K562 (cell line): ENCODE measurements around the gene EEF2. TPM values are rescaled to one million over a fixed set of nuclear protein-coding genes. Genes with fewer than 3 reads are reported as not detected.

ENCODE experiments used
- DMBX1 ChIP-seq: fragments of 250-450 bp; sonication (Bioruptor Pico); IDR thresholded peaks from 2 replicates; pipeline ENCODE4 v1.8.0; 2022; ENCODE audit warnings: inconsistent platforms, mild to moderate bottlenecking, moderate library complexity, borderline replicate concordance
- KLF10 ChIP-seq: fragments of 250-450 bp; sonication (Bioruptor Pico); IDR thresholded peaks from 2 replicates; pipeline ENCODE4 v1.6.1; 2021; ENCODE audit warnings: matching md5 sums
- MAFF ChIP-seq: IDR thresholded peaks from 2 replicates; pipeline ENCODE4 v1.6.1; 2012; ENCODE audit warnings: low read length, improper control_type of control experiment
- NCOR1 ChIP-seq: fragments of 450-650 bp; IDR thresholded peaks from 2 replicates; pipeline ENCODE4 v1.6.1; 2016; ENCODE audit warnings: mild to moderate bottlenecking, moderate library complexity
- NFE2L1 ChIP-seq: fragments of 450-650 bp; IDR thresholded peaks from 2 replicates; pipeline ENCODE4 v1.6.1; 2016; ENCODE audit warnings: missing genetic modification characterization, low read depth, mild to moderate bottlenecking, missing compliant biosample characterization, moderate library complexity, borderline replicate concordance
- PATZ1 ChIP-seq: fragments of 250-450 bp; sonication (Bioruptor Pico); IDR thresholded peaks from 2 replicates; pipeline ENCODE4 v1.5.0; 2020; ENCODE audit warnings: mild to moderate bottlenecking, borderline replicate concordance
- SIN3A ChIP-seq, 2 experiments: fragments of 150-350 bp in 1 of 2; IDR thresholded peaks; 2 replicates each; pipeline ENCODE4 v1.6.1; 2011 to 2016; ENCODE audit warnings: borderline replicate concordance in 2 of 2, low read depth in 2 of 2, low read length in 2 of 2, mild to moderate bottlenecking in 2 of 2, moderate library complexity in 2 of 2; ENCODE audit not compliant: control insufficient read depth in 1 of 2
- TFAM ChIP-seq: fragments of 250-450 bp; sonication (Bioruptor Pico); conservative IDR thresholded peaks from 2 replicates; pipeline ENCODE4 v1.5.0; 2021; ENCODE audit warnings: mild to moderate bottlenecking, moderate library complexity
- ZNF436 ChIP-seq: fragments of 250-450, 450-650 bp; sonication (Bioruptor Pico); formaldehyde crosslinking; IDR thresholded peaks from 2 replicates; pipeline ENCODE4 v1.7.0; 2020; ENCODE audit warnings: mild to moderate bottlenecking
- ZNF609 ChIP-seq: sonication (generic); formaldehyde crosslinking; IDR thresholded peaks from 2 replicates; pipeline ENCODE4 v1.8.1; 2023; ENCODE audit warnings: missing genetic modification reagents, mild to moderate bottlenecking, borderline replicate concordance
- polyA plus RNA-seq, 8 experiments: library from polyadenylated mRNA; depleted of rRNA in 4 of 8; stranded (reverse) in 5 of 8; unstranded in 3 of 8; fragments of >200 nt; fragmentation: Nextera tagmentation in 2 of 8; fragmentation: Illumina TruSeq in 1 of 8; extraction: Ambion mirVana in 2 of 8; extraction: Trizol in 1 of 8; gene quantifications; 2 replicates each; pipeline versions ENCODE4 v1.2.1 to v1.2.3, GENCODE V29; 2011 to 2014; ENCODE audit warnings: inconsistent platforms in 1 of 8, missing spikeins in 1 of 8
- total RNA-seq, 7 experiments: library from RNA; depleted of rRNA in 6 of 7; stranded (reverse); fragments of >200 nt in 6 of 7; fragmentation: Illumina TruSeq in 2 of 7; extraction: Trizol in 2 of 7; gene quantifications; 2 replicates each; pipeline versions ENCODE4 v1.2.1 to v1.2.3, GENCODE V29; 2011 to 2021; ENCODE audit warnings: low replicate concordance in 1 of 7
- TF ChIP-seq, protein P1 (sequence below): fragments of 250-450 bp; sonication (Bioruptor Pico); IDR thresholded peaks from 2 replicates; pipeline ENCODE4 v1.8.0; 2021; ENCODE audit warnings: mild to moderate bottlenecking, moderate library complexity
- TF ChIP-seq, protein P2 (sequence below): sonication (generic); formaldehyde crosslinking; IDR thresholded peaks from 2 replicates; pipeline ENCODE4 v1.9.0; 2022; ENCODE audit warnings: mild to moderate bottlenecking, missing genetic modification reagents
- TF ChIP-seq, protein P3 (sequence below): fragments of 250-450 bp; sonication (Bioruptor Pico); IDR thresholded peaks from 2 replicates; pipeline ENCODE4 v1.9.0; 2021; ENCODE audit warnings: mild to moderate bottlenecking

The EEF2 gene
- total and polyA plus RNA-seq, 9 of the 15 experiments (the other 6 are each of a cell fraction or from before 2014, with no cell fraction given) = 372 to 3,003 (median 1,453) TPM

- TF ChIP-seq ZNF609 (CRISPR knock-in tag) = no peak
- no peak for TF ChIP-seq DMBX1 (CRISPR knock-in tag)
- TF ChIP-seq ZNF436 = no peak
- peak in 1 of 2 experiments; percentile 38; a peak in 1 of 4 replicates for TF ChIP-seq SIN3A (IDR thresholded peaks at IDR 0.05; ENCODE audit: borderline replicate concordance in 2 of 2, control insufficient read depth in 1 of 2, low read depth in 2 of 2, low read length in 2 of 2)
- TF ChIP-seq MAFF = no peak
- TF ChIP-seq, protein P1, sequence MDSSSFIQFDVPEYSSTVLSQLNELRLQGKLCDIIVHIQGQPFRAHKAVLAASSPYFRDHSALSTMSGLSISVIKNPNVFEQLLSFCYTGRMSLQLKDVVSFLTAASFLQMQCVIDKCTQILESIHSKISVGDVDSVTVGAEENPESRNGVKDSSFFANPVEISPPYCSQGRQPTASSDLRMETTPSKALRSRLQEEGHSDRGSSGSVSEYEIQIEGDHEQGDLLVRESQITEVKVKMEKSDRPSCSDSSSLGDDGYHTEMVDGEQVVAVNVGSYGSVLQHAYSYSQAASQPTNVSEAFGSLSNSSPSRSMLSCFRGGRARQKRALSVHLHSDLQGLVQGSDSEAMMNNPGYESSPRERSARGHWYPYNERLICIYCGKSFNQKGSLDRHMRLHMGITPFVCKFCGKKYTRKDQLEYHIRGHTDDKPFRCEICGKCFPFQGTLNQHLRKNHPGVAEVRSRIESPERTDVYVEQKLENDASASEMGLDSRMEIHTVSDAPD (CRISPR knock-in tag) = no peak
- no peak for TF ChIP-seq PATZ1 (CRISPR knock-in tag)
- TF ChIP-seq NFE2L1 (tag) = no peak
- no peak for TF ChIP-seq KLF10 (CRISPR knock-in tag)
- TF ChIP-seq NCOR1 = no peak
- TF ChIP-seq, protein P2, sequence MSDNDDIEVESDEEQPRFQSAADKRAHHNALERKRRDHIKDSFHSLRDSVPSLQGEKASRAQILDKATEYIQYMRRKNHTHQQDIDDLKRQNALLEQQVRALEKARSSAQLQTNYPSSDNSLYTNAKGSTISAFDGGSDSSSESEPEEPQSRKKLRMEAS = no peak
- TF ChIP-seq, protein P3, sequence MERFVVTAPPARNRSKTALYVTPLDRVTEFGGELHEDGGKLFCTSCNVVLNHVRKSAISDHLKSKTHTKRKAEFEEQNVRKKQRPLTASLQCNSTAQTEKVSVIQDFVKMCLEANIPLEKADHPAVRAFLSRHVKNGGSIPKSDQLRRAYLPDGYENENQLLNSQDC (CRISPR knock-in tag) = no peak
- no peak for TF ChIP-seq TFAM (CRISPR knock-in tag)
Measured at GRCh38 chr19:3970313-3970807, 14.9 kb downstream of the EEF2 start (continued).
